ENCODE results near the gene LDLRAD4. TPM values are rescaled to one million over a fixed set of nuclear protein-coding genes. Genes with fewer than 3 reads are reported as not detected.

LDLRAD4 gene
- total RNA-seq, 1 donor: under 0.01 TPM

DNA sequence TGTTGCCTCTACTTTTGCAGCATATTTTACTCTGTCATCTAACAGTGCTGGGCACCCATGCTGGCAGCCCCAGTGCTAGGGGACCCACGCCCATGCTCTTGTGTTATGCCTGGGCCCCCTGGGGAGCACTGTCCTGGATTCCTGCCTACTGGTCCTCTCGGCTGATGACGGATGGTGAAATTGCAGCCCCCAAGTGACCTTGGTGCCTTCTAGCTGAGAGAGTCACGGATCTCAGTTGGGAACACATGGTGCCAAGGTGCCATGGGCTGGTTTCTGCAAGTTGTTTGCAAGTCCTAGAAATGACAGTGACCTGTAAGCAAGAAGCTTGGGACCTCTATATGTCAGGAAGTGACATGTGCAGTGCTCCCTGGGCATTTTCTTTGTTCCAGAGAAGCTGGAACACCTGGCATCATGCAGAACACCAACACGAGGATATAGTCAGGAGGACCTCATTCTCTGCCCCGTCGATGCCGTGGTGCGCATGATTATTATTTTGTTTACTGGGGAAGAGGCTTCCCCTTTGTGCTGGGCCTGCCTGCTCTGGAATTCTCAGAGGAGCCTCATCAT, 187.6 kb downstream of the LDLRAD4 start:
- Histone ChIP-seq H3K36me3 (ENCODE audit: insufficient read depth, low read length) (no peaks in the 10 kb centered on the region), H3K4me3 (ENCODE audit: insufficient read depth, low read length) (no peak overlapping the region), H4K20me1 (ENCODE audit: insufficient read depth, low read length) (no peaks in the 10 kb centered on the region), H3K9me3 (ENCODE audit: low read depth, low read length) (no peaks in the 10 kb centered on the region), H3K79me2 (ENCODE audit: insufficient read depth, low read length) (no peaks in the 10 kb centered on the region), H3K4me1 (ENCODE audit: insufficient read depth, low read length) (no peaks in the 10 kb centered on the region), H3K27me3 (ENCODE audit: insufficient read depth, low read length) (no peaks in the 10 kb centered on the region), H3K27ac (ENCODE audit: low read depth, low read length) (no peak overlapping the region), H3K4me2 (ENCODE audit: insufficient read depth, low read length) (no peak overlapping the region), H2AFZ (ENCODE audit: low read length) (no peak overlapping the region)
- TF ChIP-seq, protein P1, sequence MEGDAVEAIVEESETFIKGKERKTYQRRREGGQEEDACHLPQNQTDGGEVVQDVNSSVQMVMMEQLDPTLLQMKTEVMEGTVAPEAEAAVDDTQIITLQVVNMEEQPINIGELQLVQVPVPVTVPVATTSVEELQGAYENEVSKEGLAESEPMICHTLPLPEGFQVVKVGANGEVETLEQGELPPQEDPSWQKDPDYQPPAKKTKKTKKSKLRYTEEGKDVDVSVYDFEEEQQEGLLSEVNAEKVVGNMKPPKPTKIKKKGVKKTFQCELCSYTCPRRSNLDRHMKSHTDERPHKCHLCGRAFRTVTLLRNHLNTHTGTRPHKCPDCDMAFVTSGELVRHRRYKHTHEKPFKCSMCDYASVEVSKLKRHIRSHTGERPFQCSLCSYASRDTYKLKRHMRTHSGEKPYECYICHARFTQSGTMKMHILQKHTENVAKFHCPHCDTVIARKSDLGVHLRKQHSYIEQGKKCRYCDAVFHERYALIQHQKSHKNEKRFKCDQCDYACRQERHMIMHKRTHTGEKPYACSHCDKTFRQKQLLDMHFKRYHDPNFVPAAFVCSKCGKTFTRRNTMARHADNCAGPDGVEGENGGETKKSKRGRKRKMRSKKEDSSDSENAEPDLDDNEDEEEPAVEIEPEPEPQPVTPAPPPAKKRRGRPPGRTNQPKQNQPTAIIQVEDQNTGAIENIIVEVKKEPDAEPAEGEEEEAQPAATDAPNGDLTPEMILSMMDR (IDR thresholded peaks at IDR 0.05; ENCODE audit: extremely low read depth, low read depth, low read length): no peak
- peak; percentile 47 for DNase-seq (ENCODE audit: insufficient read length, low spot score, missing footprints)

DNA sequence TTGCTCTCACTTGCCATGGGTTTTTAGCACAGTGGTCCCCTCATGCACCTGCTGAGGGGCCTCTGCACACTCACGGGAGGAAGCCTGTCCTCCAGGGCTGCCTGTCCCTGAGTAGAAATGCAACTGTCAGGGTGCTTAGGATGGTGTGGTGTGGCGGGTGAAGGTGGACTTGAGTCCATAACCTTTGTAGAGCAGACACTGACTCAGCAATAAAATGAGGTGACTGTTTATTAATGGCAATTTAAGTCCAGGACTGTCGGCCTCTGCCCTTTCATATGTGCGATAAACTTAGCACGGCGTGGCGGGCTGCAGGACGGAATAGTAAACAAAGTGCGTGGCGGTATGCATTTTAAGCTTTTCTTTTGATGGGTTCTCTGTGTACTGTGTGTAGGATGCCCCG, 188.2 kb downstream of the LDLRAD4 start:
- Histone ChIP-seq H3K36me3 (ENCODE audit: insufficient read depth, low read length) (no peaks in the 10 kb centered on the region), H3K79me2 (ENCODE audit: insufficient read depth, low read length) (no peaks in the 10 kb centered on the region), H3K27me3 (ENCODE audit: insufficient read depth, low read length) (no peaks in the 10 kb centered on the region), H3K9me3 (ENCODE audit: low read depth, low read length) (no peaks in the 10 kb centered on the region), H3K4me1 (ENCODE audit: insufficient read depth, low read length) (no peaks in the 10 kb centered on the region), H3K27ac (ENCODE audit: low read depth, low read length) (no peak overlapping the region), H3K4me3 (ENCODE audit: insufficient read depth, low read length) (no peak overlapping the region), H4K20me1 (ENCODE audit: insufficient read depth, low read length) (no peaks in the 10 kb centered on the region), H3K4me2 (ENCODE audit: insufficient read depth, low read length) (no peak overlapping the region), H2AFZ (ENCODE audit: low read length) (no peak overlapping the region)
- peak; percentile 9 for DNase-seq (ENCODE audit: insufficient read length, low spot score, missing footprints)
- TF ChIP-seq, protein P1 (IDR thresholded peaks at IDR 0.05; ENCODE audit: extremely low read depth, low read depth, low read length): no peak

DNA sequence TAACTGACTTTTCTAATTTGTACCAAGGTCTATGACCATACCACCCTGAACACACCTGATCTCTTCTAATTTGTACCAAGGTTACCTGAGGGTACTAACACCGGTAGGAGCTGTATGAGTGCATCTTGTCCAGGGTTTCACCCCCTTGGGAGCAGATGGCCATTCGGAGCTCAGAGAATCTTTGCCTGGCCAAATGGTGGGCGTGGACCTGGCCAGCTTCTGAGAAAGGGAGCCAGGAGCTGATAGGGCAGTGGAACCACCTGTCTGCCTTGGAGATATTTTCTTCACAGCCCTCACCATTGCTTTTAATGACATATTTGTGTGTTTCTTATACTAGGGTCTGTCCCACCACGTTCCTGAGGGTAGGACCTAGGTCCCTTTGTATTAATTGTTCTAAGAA, 188.9 kb downstream of the LDLRAD4 start:
- Histone ChIP-seq H3K4me2 (ENCODE audit: insufficient read depth, low read length) (no peak overlapping the region), H3K27me3 (ENCODE audit: insufficient read depth, low read length) (no peaks in the 10 kb centered on the region), H3K36me3 (ENCODE audit: insufficient read depth, low read length) (no peaks in the 10 kb centered on the region), H3K4me1 (ENCODE audit: insufficient read depth, low read length) (no peaks in the 10 kb centered on the region), H2AFZ (ENCODE audit: low read length) (no peak overlapping the region), H3K4me3 (ENCODE audit: insufficient read depth, low read length) (no peak overlapping the region), H3K9me3 (ENCODE audit: low read depth, low read length) (peaks cover 5% of the 10 kb centered on the region), H3K27ac (ENCODE audit: low read depth, low read length) (no peak overlapping the region), H3K79me2 (ENCODE audit: insufficient read depth, low read length) (no peaks in the 10 kb centered on the region), H4K20me1 (ENCODE audit: insufficient read depth, low read length) (no peaks in the 10 kb centered on the region)
- TF ChIP-seq, protein P1 (IDR thresholded peaks at IDR 0.05; ENCODE audit: extremely low read depth, low read depth, low read length): no peak
- DNase-seq (ENCODE audit: insufficient read length, low spot score, missing footprints): no peak

- Histone ChIP-seq H3K36me3 (ENCODE audit: insufficient read depth, low read length) (no peaks in the 10 kb centered on the region), H3K4me3 (ENCODE audit: insufficient read depth, low read length) (no peak overlapping the region), H3K27me3 (ENCODE audit: insufficient read depth, low read length) (peaks cover under 1% of the 10 kb centered on the region), H3K4me2 (ENCODE audit: insufficient read depth, low read length) (no peak overlapping the region), H2AFZ (ENCODE audit: low read length) (no peak overlapping the region), H3K27ac (ENCODE audit: low read depth, low read length) (no peak overlapping the region), H3K9me3 (ENCODE audit: low read depth, low read length) (peaks cover 5% of the 10 kb centered on the region), H3K79me2 (ENCODE audit: insufficient read depth, low read length) (no peaks in the 10 kb centered on the region), H4K20me1 (ENCODE audit: insufficient read depth, low read length) (no peaks in the 10 kb centered on the region), H3K4me1 (ENCODE audit: insufficient read depth, low read length) (no peaks in the 10 kb centered on the region)
- no peak for DNase-seq (ENCODE audit: insufficient read length, low spot score, missing footprints)
- TF ChIP-seq, protein P1 (IDR thresholded peaks at IDR 0.05; ENCODE audit: extremely low read depth, low read depth, low read length): no peak
Observed at GRCh38 chr18:13409026-13409425, 190.5 kb downstream of the LDLRAD4 start.
